ENCODE measurements around the gene PRCD.
A peak's percentile ranks its signal among the peaks of the same experiment; 100 is the strongest.
"Not testable (repeated sequence)": the region's sequence is repeated elsewhere in the genome, so short reads cannot be mapped to it uniquely, and the experiment has no call there.

Gene PRCD

DNA sequence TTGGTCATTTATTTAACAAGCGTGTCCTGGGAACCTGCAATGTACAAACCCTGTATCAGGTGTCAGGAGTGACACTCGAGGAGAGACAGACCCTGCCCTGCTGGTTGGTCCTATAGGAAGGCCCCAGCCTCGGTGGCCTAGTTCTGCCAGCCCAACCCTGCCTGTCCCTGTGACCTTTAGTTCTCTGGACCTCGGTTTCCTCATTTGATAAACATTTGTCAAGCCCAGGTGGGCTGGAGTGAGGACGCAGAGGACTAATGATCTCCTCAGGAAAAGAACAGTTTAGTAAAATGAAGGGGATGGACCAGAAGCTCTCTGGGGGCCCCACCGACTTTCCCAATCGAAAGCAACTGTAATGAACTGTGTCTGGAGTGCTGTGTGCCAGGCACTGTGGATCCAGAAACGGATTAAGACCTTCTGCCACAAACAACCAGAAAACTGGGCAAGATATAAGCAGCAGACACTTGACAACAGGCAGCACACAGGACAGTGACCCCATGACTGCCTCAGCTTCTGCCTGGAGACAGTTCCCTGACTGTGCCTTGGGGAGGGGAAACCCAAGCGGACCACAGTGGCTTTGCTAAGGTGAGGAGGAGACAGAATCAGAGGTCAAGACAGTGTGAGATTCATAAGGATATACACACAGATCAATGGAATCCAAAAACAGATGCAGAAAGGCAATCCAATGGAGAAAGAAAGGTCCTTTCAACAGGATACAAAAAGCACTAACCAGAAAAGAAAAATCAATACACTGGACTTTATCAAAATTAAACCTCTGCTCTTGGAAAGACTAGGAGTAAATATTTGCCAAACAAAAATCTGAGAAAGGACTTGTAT is 8.8 kb downstream of the PRCD start:
- H3K4me3 Mint-ChIP-seq: no peak overlapping the region
- no peak overlapping the region for H3K27ac Mint-ChIP-seq
- peaks cover 8% of the 10 kb centered on the region for H3K4me1 Mint-ChIP-seq (ENCODE audit: low read depth)
- no peaks in the 10 kb centered on the region for H3K27me3 Mint-ChIP-seq
- no peaks in the 10 kb centered on the region for H3K36me3 Mint-ChIP-seq
- no peaks in the 10 kb centered on the region for H3K9me3 Mint-ChIP-seq (ENCODE audit: low read depth)

DNA sequence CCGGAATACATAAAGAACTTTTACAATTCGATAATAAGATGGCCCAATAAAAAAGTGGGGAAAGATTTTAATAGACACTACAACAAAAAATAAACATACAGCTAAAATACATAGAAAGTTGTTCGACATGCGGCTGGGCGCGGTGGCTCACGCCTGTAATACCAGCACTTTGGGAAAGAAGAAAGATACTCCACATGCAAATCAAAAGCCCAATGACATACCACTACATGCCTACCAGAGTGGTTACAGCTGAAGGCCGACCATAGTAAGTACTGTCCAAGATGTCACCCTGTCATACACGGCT is 9.3 kb downstream of the PRCD start:
- no peaks in the 10 kb centered on the region for H3K27me3 Mint-ChIP-seq
- H3K36me3 Mint-ChIP-seq: no peaks in the 10 kb centered on the region
- no peaks in the 10 kb centered on the region for H3K9me3 Mint-ChIP-seq (ENCODE audit: low read depth)
- H3K4me3 Mint-ChIP-seq: no peak overlapping the region
- H3K4me1 Mint-ChIP-seq (ENCODE audit: low read depth): peaks cover 8% of the 10 kb centered on the region
- no peak overlapping the region for H3K27ac Mint-ChIP-seq

DNA sequence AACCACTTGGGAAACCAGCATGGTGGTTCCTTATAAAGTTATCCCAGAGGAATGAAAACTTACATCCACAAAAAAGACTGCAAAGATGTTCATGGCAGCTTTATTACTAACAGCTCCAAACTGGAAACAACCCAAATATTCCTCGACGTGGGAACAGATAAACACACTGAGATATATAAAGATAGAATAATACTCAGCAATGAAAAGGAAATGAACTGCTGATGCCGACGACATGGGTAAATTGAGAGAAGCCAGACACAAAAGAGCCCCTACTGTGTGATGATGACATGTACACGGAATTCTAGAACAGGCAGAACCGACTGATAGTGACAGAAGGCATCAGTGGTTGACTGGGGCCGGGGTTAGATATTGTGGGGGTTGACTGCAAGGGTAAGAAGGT is 9.7 kb downstream of the PRCD start:
- H3K9me3 Mint-ChIP-seq (ENCODE audit: low read depth): no peaks in the 10 kb centered on the region
- H3K36me3 Mint-ChIP-seq: no peaks in the 10 kb centered on the region
- H3K27me3 Mint-ChIP-seq: no peaks in the 10 kb centered on the region
- H3K4me3 Mint-ChIP-seq: no peak overlapping the region
- H3K27ac Mint-ChIP-seq: no peak overlapping the region
- H3K4me1 Mint-ChIP-seq (ENCODE audit: low read depth): peaks cover 8% of the 10 kb centered on the region

DNA sequence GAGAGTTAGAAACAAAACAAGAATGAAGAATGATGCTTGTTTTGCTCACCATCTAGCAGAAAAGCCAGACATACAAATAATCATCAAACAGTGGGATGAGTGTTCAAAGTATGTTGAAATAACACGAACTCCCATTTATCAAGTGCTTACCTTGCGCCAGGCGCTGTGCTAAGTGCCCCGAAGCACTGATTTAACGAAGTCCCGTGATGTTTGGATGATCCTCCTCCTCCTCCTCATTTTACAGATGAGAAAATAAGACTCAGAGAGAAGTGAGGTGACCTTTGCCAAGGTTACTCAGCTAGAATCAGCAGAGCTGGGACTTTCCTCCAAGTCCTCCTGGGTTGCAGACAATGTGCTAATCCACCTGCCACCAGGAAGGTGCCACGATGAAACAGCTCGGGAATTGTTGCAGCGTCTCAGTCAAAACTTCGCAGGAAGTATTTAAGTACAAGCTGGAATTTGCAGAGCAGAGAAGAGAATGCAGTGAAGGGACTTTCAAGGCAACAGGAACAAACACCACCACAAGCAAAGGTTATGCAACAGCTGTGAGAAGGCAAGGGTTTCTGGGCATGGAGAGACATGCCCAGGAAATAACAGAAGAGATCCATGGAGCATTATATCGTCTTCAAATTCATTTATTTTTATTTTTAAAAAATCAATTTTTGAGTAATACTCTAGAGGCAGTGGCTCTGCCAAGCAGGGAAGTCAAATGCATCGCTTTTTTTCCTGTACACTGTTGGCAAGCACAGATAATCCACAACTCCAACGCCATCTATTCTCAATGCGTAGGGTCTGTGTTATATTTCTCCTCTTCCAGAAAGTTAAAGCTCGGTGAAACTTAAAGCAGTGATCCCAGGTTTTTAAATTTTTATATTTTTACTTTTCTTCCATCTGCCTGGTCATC is 11.1 kb downstream of the PRCD start:
- Mint-ChIP-seq H3K4me3 (no peak overlapping the region), H3K9me3 (ENCODE audit: low read depth) (no peaks in the 10 kb centered on the region), H3K36me3 (no peaks in the 10 kb centered on the region), H3K27me3 (no peaks in the 10 kb centered on the region), H3K27ac (peak overlapping the region; percentile 25), H3K4me1 (ENCODE audit: low read depth) (peaks cover 12% of the 10 kb centered on the region)

DNA sequence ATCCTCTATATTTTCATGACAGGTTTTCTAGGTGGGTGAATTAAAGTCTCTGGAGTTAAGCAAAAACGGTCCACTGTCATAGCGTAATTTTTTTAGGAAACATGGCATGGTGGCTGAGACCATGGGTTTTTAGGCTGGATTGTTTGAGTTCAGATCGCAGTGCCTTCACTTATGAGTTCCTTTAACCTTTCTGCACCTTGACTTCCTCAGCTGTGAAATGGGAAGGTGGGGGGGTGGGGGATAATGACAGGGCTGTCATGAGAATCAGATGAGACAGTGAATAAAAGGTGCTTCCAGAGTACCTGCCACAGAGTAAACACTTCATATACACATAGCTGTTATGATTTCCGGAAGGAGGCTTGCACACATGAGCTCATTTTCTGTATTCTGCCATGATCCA is 11.8 kb downstream of the PRCD start:
- no peaks in the 10 kb centered on the region for H3K9me3 Mint-ChIP-seq (ENCODE audit: low read depth)
- H3K4me3 Mint-ChIP-seq: no peak overlapping the region
- H3K27me3 Mint-ChIP-seq: no peaks in the 10 kb centered on the region
- peaks cover 15% of the 10 kb centered on the region for H3K4me1 Mint-ChIP-seq (ENCODE audit: low read depth)
- no peak overlapping the region for H3K27ac Mint-ChIP-seq
- H3K36me3 Mint-ChIP-seq: no peaks in the 10 kb centered on the region

DNA sequence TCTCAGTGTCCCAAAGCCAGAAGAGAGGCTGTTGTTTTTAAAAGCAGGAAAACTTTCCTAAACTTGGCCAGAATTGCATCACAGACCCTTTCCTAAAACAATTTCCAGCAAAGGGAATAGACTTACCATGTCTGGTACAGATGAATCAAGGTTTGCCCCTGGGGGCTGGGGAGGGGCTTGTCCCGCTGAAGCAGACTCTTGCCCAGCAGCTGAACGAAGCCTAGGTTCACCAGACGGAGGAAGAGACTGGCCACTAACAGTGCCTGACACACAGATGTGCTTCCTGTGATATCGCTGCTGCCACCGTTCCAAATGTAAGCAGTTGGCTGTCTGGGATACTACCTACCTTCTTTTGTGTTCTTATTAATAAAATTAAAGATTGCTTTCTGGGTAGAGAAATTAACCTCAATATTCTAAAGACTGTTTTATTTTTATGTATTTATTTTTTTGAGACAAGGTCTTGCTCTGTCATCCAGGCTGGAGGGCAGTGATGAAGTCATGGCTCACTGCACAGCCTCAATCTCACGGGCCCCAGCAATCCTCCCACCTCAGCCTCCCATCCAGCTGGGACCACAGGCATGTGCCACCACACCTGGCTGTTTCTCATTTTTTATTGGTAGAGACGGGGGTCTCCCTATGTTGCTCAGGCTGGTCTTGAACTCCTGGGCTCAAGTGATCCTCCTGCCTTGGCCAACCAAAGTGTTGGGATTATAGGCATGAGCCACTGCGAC is 13.5 kb downstream of the PRCD start:
- Mint-ChIP-seq H3K36me3 (peaks cover under 1% of the 10 kb centered on the region), H3K4me1 (ENCODE audit: low read depth) (peaks cover 22% of the 10 kb centered on the region), H3K27ac (no peak overlapping the region), H3K27me3 (no peaks in the 10 kb centered on the region), H3K4me3 (no peak overlapping the region), H3K9me3 (ENCODE audit: low read depth) (no peaks in the 10 kb centered on the region)

DNA sequence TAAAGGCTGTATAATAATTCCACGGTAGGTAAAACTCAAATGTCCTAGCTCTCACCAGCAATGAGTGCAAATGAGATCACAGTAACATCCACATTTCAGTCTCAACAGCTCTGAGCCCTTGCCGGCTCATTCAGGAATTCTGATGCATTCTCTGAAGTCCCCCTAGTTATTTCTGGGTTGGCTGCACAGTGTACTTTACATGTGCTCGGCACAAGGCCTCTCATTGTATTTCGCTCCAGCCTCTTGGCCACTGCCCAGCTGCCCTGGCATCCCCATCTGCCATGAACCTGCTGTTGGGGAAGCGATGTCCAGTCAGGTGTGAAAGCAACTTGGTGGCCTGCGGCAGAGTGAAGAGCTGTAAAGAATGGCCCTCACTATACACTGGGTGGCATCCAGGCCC is 14.3 kb downstream of the PRCD start:
- no peaks in the 10 kb centered on the region for H3K27me3 Mint-ChIP-seq
- no peak overlapping the region for H3K4me3 Mint-ChIP-seq
- H3K27ac Mint-ChIP-seq: no peak overlapping the region
- H3K4me1 Mint-ChIP-seq (ENCODE audit: low read depth): peaks cover 29% of the 10 kb centered on the region
- no peaks in the 10 kb centered on the region for H3K9me3 Mint-ChIP-seq (ENCODE audit: low read depth)
- peaks cover 8% of the 10 kb centered on the region for H3K36me3 Mint-ChIP-seq

DNA sequence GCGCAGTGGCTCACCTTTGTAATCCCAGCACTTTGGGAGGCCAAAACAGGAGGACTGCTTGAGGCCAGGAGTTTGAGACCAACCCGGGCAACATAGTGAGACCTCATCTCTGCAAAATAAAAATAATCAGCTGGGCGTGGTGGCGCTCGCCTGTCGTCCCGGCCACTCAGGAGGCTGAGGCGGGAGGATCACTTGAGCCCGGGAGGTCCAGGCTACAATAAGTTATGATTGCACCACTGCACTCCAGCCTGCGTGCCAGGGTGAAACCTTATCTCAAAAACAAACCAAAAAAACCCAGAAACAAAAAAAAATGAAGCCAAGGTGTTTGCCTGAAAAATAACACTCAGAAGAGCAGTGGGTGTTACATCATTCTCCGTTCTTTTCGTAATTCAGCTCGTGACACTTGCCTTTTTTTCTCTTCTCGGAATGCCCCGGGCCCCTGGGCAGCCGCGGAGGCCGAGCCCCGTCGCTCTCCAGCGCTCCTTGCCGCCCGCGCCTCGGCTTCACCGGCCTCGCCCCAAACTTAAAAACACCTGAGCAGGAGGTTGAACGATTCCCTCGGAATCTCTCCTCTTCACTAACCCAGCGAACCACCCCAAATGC is 17.0 kb downstream of the PRCD start:
- Mint-ChIP-seq H3K4me1 (ENCODE audit: low read depth) (peaks cover 50% of the 10 kb centered on the region), H3K9me3 (ENCODE audit: low read depth) (no peaks in the 10 kb centered on the region), H3K27me3 (no peaks in the 10 kb centered on the region), H3K4me3 (peak overlapping the region; percentile 100), H3K27ac (peak overlapping the region; percentile 100), H3K36me3 (peaks cover 13% of the 10 kb centered on the region)

DNA sequence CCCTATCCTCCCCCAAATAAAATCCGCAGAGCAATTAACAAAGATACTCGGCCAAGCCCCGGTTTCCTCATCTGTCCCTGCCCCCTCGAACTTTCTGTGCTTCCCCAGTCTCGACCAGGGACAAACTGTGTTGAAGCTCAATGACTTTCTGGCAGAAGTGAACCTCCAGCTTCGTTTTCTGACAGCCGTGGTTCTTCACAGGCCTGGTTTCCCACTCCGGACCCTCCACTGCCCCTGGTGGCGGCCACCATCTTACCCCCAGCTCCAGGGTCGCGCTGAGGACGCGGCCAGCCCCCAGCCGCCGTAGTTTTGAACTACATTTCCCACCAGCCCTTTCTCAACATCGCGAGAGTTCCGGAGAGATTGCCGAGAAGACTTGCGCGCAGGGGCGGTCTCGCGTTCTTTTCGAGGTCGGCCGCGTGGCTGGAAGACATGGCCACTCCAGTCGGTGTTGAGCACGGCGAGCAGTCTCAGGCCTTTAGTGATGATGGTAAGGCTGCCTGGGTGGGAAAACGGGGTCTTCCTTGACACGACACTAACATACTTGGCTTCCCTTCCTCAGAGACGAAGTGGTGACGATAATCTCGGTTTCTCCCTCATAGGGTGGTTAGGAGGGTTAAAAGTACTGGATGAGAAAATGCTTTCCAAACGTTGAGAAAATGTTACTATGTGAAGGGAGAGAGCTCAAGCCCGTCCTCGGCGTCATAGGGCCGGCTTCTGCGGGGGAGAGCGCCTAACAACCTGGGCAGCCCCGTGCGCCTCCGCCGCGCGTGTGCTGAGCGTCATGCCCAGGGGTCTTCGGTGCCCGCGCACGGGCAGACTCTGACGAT is 17.7 kb downstream of the PRCD start:
- Mint-ChIP-seq H3K9me3 (ENCODE audit: low read depth) (no peaks in the 10 kb centered on the region), H3K4me3 (peak overlapping the region; percentile 100), H3K27ac (peak overlapping the region; percentile 100), H3K4me1 (ENCODE audit: low read depth) (peaks cover 53% of the 10 kb centered on the region), H3K27me3 (no peaks in the 10 kb centered on the region), H3K36me3 (peaks cover 13% of the 10 kb centered on the region)

DNA sequence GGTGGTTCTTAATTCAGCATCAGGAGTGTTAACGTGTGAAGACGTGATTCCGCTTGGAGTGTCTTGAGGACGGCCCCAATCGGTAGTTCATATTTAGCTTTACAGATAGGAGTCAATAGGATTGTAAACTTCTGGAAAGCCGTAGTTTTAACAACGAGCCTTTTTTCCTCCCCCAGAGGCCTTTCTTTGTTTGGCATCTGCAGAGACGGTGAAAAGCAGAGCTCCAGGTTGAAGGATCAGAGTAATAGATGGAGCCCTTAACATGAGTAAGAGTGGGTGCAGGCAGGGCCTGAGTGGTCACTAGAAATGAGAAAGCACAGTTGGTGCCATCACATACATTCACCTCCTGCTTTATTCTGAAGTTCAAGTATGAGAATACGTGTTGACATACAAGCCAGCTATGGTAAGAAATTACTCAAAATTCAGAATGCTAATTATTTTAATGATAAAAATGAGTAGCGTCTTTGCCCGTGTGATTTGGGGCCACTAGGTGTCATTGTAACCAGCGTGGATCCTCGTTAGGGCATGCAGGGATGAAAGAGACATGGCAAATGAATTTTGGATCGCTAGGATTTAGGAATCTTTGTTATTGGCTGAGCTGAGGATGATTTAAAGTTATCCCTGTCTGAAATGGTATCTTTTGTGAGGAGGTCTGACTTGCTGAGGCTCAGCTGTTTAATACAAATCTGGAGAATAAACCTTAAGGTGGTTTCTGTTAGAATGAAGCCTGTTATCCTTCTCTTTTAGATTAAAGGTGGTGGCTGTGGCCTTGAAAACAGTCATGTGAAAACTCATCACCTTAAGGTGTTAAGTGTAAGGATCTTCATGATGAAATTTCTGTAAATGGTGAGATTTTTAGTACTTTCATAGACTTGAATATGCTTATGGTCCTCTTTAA is 18.6 kb downstream of the PRCD start:
- Mint-ChIP-seq H3K4me3 (peak overlapping the region; percentile 100), H3K36me3 (peaks cover 19% of the 10 kb centered on the region), H3K4me1 (ENCODE audit: low read depth) (peaks cover 61% of the 10 kb centered on the region), H3K27ac (peak overlapping the region; percentile 100), H3K9me3 (ENCODE audit: low read depth) (no peaks in the 10 kb centered on the region), H3K27me3 (no peaks in the 10 kb centered on the region)

DNA sequence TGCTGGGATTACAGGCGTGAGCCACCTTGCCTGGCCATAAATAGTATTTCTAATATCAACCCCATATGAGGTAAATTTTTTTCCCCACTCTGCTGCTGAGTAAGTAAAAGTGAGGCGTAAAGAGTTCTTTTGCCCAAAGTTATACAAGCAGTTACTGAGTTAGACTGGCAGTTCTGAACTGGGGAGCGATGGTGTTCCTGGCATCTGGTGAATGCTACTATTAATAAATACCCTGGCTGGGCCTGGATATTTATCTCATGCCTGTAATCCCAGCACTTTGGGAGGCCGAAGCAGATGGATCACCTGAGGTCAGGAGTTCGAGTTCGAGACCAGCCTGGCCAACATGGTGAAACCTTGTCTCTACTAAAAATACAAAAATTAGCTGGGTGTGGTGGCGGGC is 19.6 kb downstream of the PRCD start:
- peak overlapping the region; percentile 100 for H3K4me3 Mint-ChIP-seq
- not testable (repeated sequence) for H3K9me3 Mint-ChIP-seq (ENCODE audit: low read depth); H3K27me3 Mint-ChIP-seq
- peak overlapping the region; percentile 100 for H3K27ac Mint-ChIP-seq
- H3K36me3 Mint-ChIP-seq: peaks cover 19% of the 10 kb centered on the region
- H3K4me1 Mint-ChIP-seq (ENCODE audit: low read depth): peaks cover 63% of the 10 kb centered on the region

DNA sequence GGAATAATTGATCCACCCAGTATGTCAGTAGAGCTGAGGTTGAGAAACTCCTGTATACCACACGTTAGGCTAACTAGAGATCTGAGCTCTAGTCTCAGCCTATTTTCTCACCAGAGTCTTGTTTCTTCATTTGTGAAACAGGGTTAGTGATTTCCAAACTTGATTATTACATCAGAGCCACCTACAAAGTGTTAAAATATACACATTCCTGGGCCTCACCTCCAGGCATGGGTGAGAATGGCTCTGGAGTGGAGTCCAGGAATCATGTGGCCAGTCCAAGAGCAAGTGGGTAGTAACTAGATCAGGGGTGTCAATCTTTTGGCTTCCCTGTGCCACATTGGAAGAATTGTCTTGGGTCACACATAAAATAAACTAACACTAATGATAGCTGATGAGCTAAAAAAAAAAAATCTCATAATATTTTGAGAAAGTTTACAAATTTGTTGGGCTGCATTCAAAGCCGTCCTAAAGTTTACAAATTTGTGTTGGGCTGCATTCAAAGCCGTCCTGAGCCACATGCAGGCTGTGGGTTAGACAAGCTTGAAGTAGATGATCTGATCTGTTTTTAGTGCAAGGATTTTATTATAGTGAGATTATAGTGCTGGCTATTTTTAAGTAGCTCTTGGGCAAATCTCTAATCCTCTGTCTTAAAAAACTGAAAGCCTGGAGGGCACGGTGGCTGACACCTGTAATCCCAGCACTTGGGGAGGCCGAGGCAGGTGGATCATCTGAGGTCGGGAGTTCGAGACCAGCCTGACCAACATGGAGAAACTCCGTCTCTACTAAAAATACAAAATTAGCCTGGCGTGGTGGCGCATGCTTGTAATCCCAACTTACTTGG is 20.4 kb downstream of the PRCD start:
- H3K4me1 Mint-ChIP-seq (ENCODE audit: low read depth): peaks cover 69% of the 10 kb centered on the region

DNA sequence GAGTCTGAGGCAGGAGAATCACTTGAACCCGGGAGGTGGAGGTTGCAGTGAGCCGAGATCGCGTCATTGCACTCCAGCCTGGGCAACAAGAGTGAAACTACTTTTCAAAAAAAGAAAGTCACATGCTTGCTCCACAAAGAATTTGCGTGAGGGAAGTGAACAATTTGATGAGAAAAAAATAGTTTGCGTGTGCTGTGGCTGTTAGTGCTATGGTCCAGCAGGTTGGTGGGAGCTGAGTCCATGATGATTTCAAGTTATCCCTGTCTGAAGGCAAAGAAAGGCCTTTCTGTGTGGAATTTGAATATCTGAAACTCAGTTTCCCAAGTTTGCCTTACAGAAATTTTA is 21.0 kb downstream of the PRCD start:
- H3K4me1 Mint-ChIP-seq (ENCODE audit: low read depth): peaks cover 71% of the 10 kb centered on the region
- H3K36me3 Mint-ChIP-seq: peaks cover 25% of the 10 kb centered on the region
- no peaks in the 10 kb centered on the region for H3K27me3 Mint-ChIP-seq
- H3K9me3 Mint-ChIP-seq (ENCODE audit: low read depth): no peaks in the 10 kb centered on the region
- H3K4me3 Mint-ChIP-seq: peak overlapping the region; percentile 100
- H3K27ac Mint-ChIP-seq: peak overlapping the region; percentile 79

More for the DNA sequence above, 20.4 kb downstream of the PRCD start:
- Mint-ChIP-seq H3K27ac (peak overlapping the region; percentile 79), H3K27me3 (no peaks in the 10 kb centered on the region), H3K4me3 (peak overlapping the region; percentile 100), H3K36me3 (peaks cover 21% of the 10 kb centered on the region), H3K9me3 (ENCODE audit: low read depth) (no peaks in the 10 kb centered on the region)
